Activated CD8-positive, alpha-beta memory T cell treated with anti-CD3 and anti-CD28 coated beads, Interleukin-2, amount 10 ng/mL, durations not matched to agents 7 days and 5 days (primary cell): ENCODE measurements around the gene FRMD1. TPM values are rescaled to one million over a fixed set of nuclear protein-coding genes. Genes with fewer than 3 reads are reported as not detected.

Experiments
- ATAC-seq: fragments of 150-1000 bp; cut with Tn5 transposase; one replicate; pipeline ENCODE4 v1.10.0; 2021; ENCODE audit warnings: moderate library complexity
- CTCF ChIA-PET: fragments of 350-600 bp; sonication (Branson Sonifier 250); formaldehyde crosslinking; loops from one replicate; lab custom pipeline; 2021; ENCODE audit warnings: antibody characterized with exemption; lab: Charles Lee
- DNase-seq: peaks from one replicate; pipeline ENCODE4 v3.0.0-alpha.2; 2020
- H3K27ac Mint-ChIP-seq: one replicate; pipeline ENCODE4 v1.8.0; 2021; ENCODE audit warnings: mild to moderate bottlenecking, mixed read lengths
- H3K27me3 Mint-ChIP-seq: one replicate; pipeline ENCODE4 v1.8.0; 2021; ENCODE audit warnings: mixed read lengths
- H3K36me3 Mint-ChIP-seq: one replicate; pipeline ENCODE4 v1.8.0; 2021; ENCODE audit warnings: mild to moderate bottlenecking, mixed read lengths
- H3K4me1 Mint-ChIP-seq: one replicate; pipeline ENCODE4 v1.8.0; 2021; ENCODE audit warnings: mixed read lengths
- H3K4me3 Mint-ChIP-seq: one replicate; pipeline ENCODE4 v1.8.0; 2021; ENCODE audit warnings: mild to moderate bottlenecking, moderate library complexity, mixed read lengths
- H3K9me3 Mint-ChIP-seq: one replicate; pipeline ENCODE4 v1.8.0; 2022; ENCODE audit warnings: low read depth, mixed read lengths
- total RNA-seq, 2 experiments: library from RNA; stranded (reverse); gene quantifications; one replicate each; pipeline ENCODE4 v1.2.3, GENCODE V29; 2021

Gene FRMD1
- total RNA-seq, 2 experiments from 2014 or later: not detected

- DNase-seq (no peak), ATAC-seq (no peak)
- Mint-ChIP-seq H3K27ac (no peak overlapping the region), H3K27me3 (peaks cover 5% of the 10 kb centered on the region), H3K4me1 (no peaks in the 10 kb centered on the region), H3K4me3 (no peak overlapping the region), H3K36me3 (no peaks in the 10 kb centered on the region), H3K9me3 (peaks cover 2% of the 10 kb centered on the region)
- CTCF ChIA-PET: no interaction called here
These were observed 17.3 kb upstream of the FRMD1 start for GRCh38 chr6:168096271-168096764.

GRCh38 chr6:168095716-168096250 lies 16.8 kb upstream of the FRMD1 start:
- H3K36me3 Mint-ChIP-seq: no peaks in the 10 kb centered on the region
- peaks cover 5% of the 10 kb centered on the region for H3K27me3 Mint-ChIP-seq
- no peaks in the 10 kb centered on the region for H3K4me1 Mint-ChIP-seq
- no peak overlapping the region for H3K27ac Mint-ChIP-seq
- no peak overlapping the region for H3K4me3 Mint-ChIP-seq
- H3K9me3 Mint-ChIP-seq: peaks cover 2% of the 10 kb centered on the region
- ATAC-seq (no peak), DNase-seq (no peak)
- CTCF ChIA-PET: no interaction called here

- no peak for ATAC-seq
- no peak for DNase-seq
- CTCF ChIA-PET: interaction anchor here (0.7 kb wide), 1 partner anchor 1737 kb away, joined by 3 read pairs; no protein-coding TSS in a partner anchor
- peaks cover under 1% of the 10 kb centered on the region for H3K27me3 Mint-ChIP-seq
- peaks cover 2% of the 10 kb centered on the region for H3K9me3 Mint-ChIP-seq
- H3K4me1 Mint-ChIP-seq: no peaks in the 10 kb centered on the region
- no peak overlapping the region for H3K4me3 Mint-ChIP-seq
- no peak overlapping the region for H3K27ac Mint-ChIP-seq
- H3K36me3 Mint-ChIP-seq: no peaks in the 10 kb centered on the region
These were observed 16.2 kb upstream of the FRMD1 start for GRCh38 chr6:168095171-168095691.

- no peak for ATAC-seq
- Mint-ChIP-seq H3K4me3 (no peak overlapping the region), H3K27me3 (no peaks in the 10 kb centered on the region), H3K36me3 (no peaks in the 10 kb centered on the region), H3K9me3 (peaks cover 2% of the 10 kb centered on the region), H3K4me1 (no peaks in the 10 kb centered on the region), H3K27ac (no peak overlapping the region)
- no peak for DNase-seq
- CTCF ChIA-PET: no interaction called here
These were observed 14.6 kb upstream of the FRMD1 start for GRCh38 chr6:168093634-168094033.

GRCh38 chr6:168093071-168093505 lies 14.1 kb upstream of the FRMD1 start:
- ATAC-seq: no peak

GRCh38 chr6:168092541-168092940 lies 13.5 kb upstream of the FRMD1 start:
- CTCF ChIA-PET: no interaction called here
- no peak for ATAC-seq
- Mint-ChIP-seq H3K27ac (no peak overlapping the region), H3K27me3 (no peaks in the 10 kb centered on the region), H3K4me3 (no peak overlapping the region), H3K9me3 (peaks cover 2% of the 10 kb centered on the region), H3K4me1 (no peaks in the 10 kb centered on the region), H3K36me3 (no peaks in the 10 kb centered on the region)
- DNase-seq: no peak

More at GRCh38 chr6:168093071-168093505, 14.1 kb upstream of the FRMD1 start:
- Mint-ChIP-seq H3K4me1 (no peaks in the 10 kb centered on the region), H3K27me3 (no peaks in the 10 kb centered on the region), H3K27ac (no peak overlapping the region), H3K4me3 (no peak overlapping the region), H3K9me3 (peaks cover 2% of the 10 kb centered on the region), H3K36me3 (no peaks in the 10 kb centered on the region)
- DNase-seq: no peak
- CTCF ChIA-PET: no interaction called here

GRCh38 chr6:168091381-168092264 lies 12.6 kb upstream of the FRMD1 start:
- H3K27me3 Mint-ChIP-seq: no peaks in the 10 kb centered on the region
- no peak for DNase-seq

GRCh38 chr6:168090706-168091105 lies 11.7 kb upstream of the FRMD1 start:
- H3K9me3 Mint-ChIP-seq: peaks cover 2% of the 10 kb centered on the region
- H3K4me1 Mint-ChIP-seq: no peaks in the 10 kb centered on the region
- CTCF ChIA-PET: no interaction called here
- no peaks in the 10 kb centered on the region for H3K36me3 Mint-ChIP-seq
- H3K27ac Mint-ChIP-seq: no peak overlapping the region
- DNase-seq (no peak), ATAC-seq (no peak)
- no peaks in the 10 kb centered on the region for H3K27me3 Mint-ChIP-seq
- H3K4me3 Mint-ChIP-seq: no peak overlapping the region

More at GRCh38 chr6:168091381-168092264, 12.6 kb upstream of the FRMD1 start:
- no peak overlapping the region for H3K4me3 Mint-ChIP-seq
- peaks cover 2% of the 10 kb centered on the region for H3K9me3 Mint-ChIP-seq
- CTCF ChIA-PET: no interaction called here
- no peaks in the 10 kb centered on the region for H3K4me1 Mint-ChIP-seq
- no peak overlapping the region for H3K27ac Mint-ChIP-seq
- ATAC-seq: no peak
- H3K36me3 Mint-ChIP-seq: no peaks in the 10 kb centered on the region

- no peak for DNase-seq
- Mint-ChIP-seq H3K4me1 (no peaks in the 10 kb centered on the region), H3K36me3 (no peaks in the 10 kb centered on the region), H3K27me3 (no peaks in the 10 kb centered on the region), H3K9me3 (peaks cover 2% of the 10 kb centered on the region), H3K27ac (no peak overlapping the region), H3K4me3 (no peak overlapping the region)
- ATAC-seq: no peak
- CTCF ChIA-PET: no interaction called here
These were observed 11.2 kb upstream of the FRMD1 start for GRCh38 chr6:168090064-168090690.

GRCh38 chr6:168089186-168090063 lies 10.4 kb upstream of the FRMD1 start:
- CTCF ChIA-PET: no interaction called here
- ATAC-seq: no peak

GRCh38 chr6:168088161-168089053 lies 9.4 kb upstream of the FRMD1 start:
- no peaks in the 10 kb centered on the region for H3K4me1 Mint-ChIP-seq
- DNase-seq: no peak
- H3K4me3 Mint-ChIP-seq: no peak overlapping the region
- H3K27me3 Mint-ChIP-seq: no peaks in the 10 kb centered on the region
- CTCF ChIA-PET: no interaction called here
- H3K27ac Mint-ChIP-seq: no peak overlapping the region
- ATAC-seq: no peak
- H3K9me3 Mint-ChIP-seq: peaks cover 2% of the 10 kb centered on the region
- no peaks in the 10 kb centered on the region for H3K36me3 Mint-ChIP-seq

More at GRCh38 chr6:168089186-168090063, 10.4 kb upstream of the FRMD1 start:
- DNase-seq: no peak
- H3K9me3 Mint-ChIP-seq: peaks cover 2% of the 10 kb centered on the region
- no peak overlapping the region for H3K27ac Mint-ChIP-seq
- H3K27me3 Mint-ChIP-seq: no peaks in the 10 kb centered on the region
- H3K4me1 Mint-ChIP-seq: no peaks in the 10 kb centered on the region
- no peak overlapping the region for H3K4me3 Mint-ChIP-seq
- no peaks in the 10 kb centered on the region for H3K36me3 Mint-ChIP-seq
